Measurements from ENCODE around the gene SYAP1. TPM values are rescaled to one million over a fixed set of nuclear protein-coding genes. Genes with fewer than 3 reads are reported as not detected.

Gene SYAP1
- total RNA-seq, 6 experiments from 2014 or later = 36.3 to 40.6 (median 38.7) TPM

DNA sequence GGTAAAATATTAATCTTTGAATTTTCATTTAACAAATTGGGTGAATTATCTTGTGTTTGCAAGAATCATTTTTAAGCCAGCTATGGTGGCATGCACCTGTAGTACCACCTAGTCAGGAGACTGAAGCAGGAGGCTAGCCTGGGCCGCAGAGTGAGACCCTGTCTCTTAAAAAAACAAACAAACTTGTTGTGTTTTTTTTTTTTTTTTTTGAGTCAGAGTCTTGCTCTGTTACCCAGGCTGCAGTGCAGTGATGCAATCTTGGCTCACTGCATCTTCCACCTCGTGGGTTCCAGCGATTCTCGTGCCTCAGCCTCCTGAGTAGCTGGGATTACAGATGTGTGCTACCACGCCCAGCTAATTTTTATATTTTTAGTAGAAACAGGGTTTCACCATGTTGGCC is 69.1 kb downstream of the SYAP1 start:
- Mint-ChIP-seq H3K9me3 (no peaks in the 10 kb centered on the region), H3K27me3 (ENCODE audit: insufficient read depth) (no peaks in the 10 kb centered on the region), H3K4me1 (ENCODE audit: low read depth) (peaks cover 10% of the 10 kb centered on the region), H3K27ac (no peak overlapping the region), H3K4me3 (no peak overlapping the region), H3K36me3 (ENCODE audit: low read depth) (no peaks in the 10 kb centered on the region)
- TF ChIP-seq, protein P1, sequence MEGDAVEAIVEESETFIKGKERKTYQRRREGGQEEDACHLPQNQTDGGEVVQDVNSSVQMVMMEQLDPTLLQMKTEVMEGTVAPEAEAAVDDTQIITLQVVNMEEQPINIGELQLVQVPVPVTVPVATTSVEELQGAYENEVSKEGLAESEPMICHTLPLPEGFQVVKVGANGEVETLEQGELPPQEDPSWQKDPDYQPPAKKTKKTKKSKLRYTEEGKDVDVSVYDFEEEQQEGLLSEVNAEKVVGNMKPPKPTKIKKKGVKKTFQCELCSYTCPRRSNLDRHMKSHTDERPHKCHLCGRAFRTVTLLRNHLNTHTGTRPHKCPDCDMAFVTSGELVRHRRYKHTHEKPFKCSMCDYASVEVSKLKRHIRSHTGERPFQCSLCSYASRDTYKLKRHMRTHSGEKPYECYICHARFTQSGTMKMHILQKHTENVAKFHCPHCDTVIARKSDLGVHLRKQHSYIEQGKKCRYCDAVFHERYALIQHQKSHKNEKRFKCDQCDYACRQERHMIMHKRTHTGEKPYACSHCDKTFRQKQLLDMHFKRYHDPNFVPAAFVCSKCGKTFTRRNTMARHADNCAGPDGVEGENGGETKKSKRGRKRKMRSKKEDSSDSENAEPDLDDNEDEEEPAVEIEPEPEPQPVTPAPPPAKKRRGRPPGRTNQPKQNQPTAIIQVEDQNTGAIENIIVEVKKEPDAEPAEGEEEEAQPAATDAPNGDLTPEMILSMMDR (IDR thresholded peaks at IDR 0.05) = no peak
- DNase-seq = no peak

DNA sequence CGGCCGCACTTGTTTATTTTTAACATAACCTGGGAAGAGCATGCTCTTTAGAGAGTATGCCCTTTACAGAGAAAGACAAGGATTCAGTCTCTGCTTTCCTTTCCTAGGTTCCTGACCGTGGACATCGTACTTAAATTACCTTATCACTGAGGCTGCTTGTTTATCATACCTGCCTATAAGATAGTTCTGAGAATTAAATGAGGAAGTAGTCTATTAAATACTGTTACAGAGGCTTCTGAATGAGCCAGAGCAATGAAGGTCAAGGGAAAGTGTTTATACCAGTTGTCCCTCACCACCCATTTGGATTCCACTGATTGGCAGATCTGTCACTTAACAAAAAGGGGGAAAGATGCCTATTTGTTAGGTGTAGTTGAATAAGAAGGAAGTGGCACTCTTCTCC is 76.9 kb downstream of the SYAP1 start:
- Mint-ChIP-seq H3K4me3 (no peak overlapping the region), H3K36me3 (ENCODE audit: low read depth) (no peaks in the 10 kb centered on the region), H3K9me3 (no peaks in the 10 kb centered on the region), H3K27me3 (ENCODE audit: insufficient read depth) (no peaks in the 10 kb centered on the region), H3K4me1 (ENCODE audit: low read depth) (peaks cover 8% of the 10 kb centered on the region; the same call in 1 of the 2 replicates), H3K27ac (no peak overlapping the region)
- TF ChIP-seq, protein P1 (IDR thresholded peaks at IDR 0.05) = no peak
- no peak for DNase-seq

DNA sequence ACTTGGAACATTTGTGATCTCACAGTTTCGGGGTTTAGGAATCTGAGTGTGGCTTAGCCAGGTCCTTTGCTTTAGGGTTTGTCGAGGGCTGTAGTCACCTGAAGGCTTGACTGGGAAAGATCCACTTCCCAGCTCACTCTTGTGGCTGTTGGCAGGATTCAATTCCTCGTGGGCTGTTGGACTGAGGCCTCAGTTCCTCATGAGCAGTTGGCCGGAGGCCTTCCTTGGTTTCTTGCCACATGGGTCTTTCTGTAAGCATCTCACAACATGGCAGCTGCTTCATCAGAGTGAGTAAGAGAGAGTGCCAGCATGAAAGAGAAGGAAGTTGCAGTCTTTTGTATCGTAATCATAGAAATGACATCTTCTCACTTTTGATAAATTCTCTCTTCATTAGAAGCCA is 77.9 kb downstream of the SYAP1 start:
- Mint-ChIP-seq H3K9me3 (no peaks in the 10 kb centered on the region), H3K4me3 (no peak overlapping the region), H3K4me1 (ENCODE audit: low read depth) (peaks cover 8% of the 10 kb centered on the region; the same call in 1 of the 2 replicates), H3K27me3 (ENCODE audit: insufficient read depth) (no peaks in the 10 kb centered on the region), H3K36me3 (ENCODE audit: low read depth) (no peaks in the 10 kb centered on the region), H3K27ac (peak overlapping the region; percentile 49; the same call in 1 of the 2 replicates)
- TF ChIP-seq, protein P1 (IDR thresholded peaks at IDR 0.05) = no peak
- no peak for DNase-seq

DNA sequence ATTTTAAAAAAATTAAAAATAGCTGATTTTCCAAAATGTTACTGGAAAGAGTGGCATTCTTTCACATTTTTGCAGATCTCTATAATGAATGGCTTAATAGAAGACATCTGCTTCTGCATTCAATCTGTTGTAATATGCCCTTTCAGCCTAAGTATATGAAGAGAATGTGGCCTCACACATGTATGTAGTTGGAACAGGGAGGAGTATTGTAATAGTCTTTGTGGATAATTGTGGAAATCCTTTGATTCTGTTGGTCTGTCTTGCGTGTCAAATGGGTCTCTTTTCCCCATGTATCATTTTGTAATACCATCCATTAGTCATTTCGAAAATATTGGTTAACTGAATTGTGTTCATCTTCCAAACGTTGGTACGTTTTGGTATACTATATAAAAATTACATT is 78.4 kb downstream of the SYAP1 start:
- H3K27ac Mint-ChIP-seq = peak overlapping the region; percentile 49

DNA sequence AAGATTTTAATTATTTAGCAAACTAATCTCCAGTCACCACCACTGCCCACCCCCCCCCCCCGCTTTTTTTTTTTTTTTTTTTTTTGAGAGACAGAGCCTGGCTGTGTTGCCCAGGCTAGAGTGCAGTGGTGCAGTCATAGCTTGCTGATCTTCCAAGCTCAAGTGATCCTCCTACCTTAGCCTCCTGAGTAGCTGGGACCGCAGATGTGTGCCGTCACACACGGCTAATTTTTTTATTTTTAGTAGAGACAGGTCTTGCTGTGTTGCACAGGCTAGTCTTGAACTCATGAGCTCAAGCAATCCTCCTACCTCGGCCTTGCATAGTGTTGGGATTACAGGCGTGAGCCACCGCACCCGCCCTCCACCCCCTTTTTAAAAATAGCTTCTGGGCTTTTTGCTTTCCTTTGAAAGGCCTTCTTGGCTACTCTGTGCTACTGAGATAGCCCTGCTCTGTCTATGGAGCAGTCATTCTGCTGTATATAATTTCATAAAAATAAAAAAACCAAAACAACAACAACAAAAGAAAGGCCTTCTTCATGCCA is 85.6 kb downstream of the SYAP1 start:
- Mint-ChIP-seq H3K27me3 (ENCODE audit: insufficient read depth) (no peaks in the 10 kb centered on the region), H3K4me1 (ENCODE audit: low read depth) (peaks cover 16% of the 10 kb centered on the region), H3K4me3 (no peak overlapping the region), H3K36me3 (ENCODE audit: low read depth) (no peaks in the 10 kb centered on the region), H3K9me3 (no peaks in the 10 kb centered on the region), H3K27ac (no peak overlapping the region)
- TF ChIP-seq, protein P1 (IDR thresholded peaks at IDR 0.05) = no peak
- DNase-seq = no peak

More for the DNA sequence above, 78.4 kb downstream of the SYAP1 start:
- TF ChIP-seq, protein P1 (IDR thresholded peaks at IDR 0.05) = no peak
- Mint-ChIP-seq H3K4me3 (no peak overlapping the region), H3K36me3 (ENCODE audit: low read depth) (no peaks in the 10 kb centered on the region), H3K27me3 (ENCODE audit: insufficient read depth) (no peaks in the 10 kb centered on the region), H3K4me1 (ENCODE audit: low read depth) (peaks cover 8% of the 10 kb centered on the region; the same call in 1 of the 2 replicates), H3K9me3 (no peaks in the 10 kb centered on the region)
- DNase-seq = no peak
